Effector memory CD4-positive, alpha-beta T cell (primary cell): ENCODE results near the gene FOXP1.

Source experiments
- DNase-seq, 3 donors: peaks; one replicate each; pipeline ENCODE4 v3.0.0-alpha.2; 2020
- H3K27ac ChIP-seq: 2 replicates; pipeline ENCODE4 v1.7.0; 2013; ENCODE audit warnings: mild to moderate bottlenecking, low read length, moderate library complexity; ENCODE audit not compliant: insufficient read depth, poor library complexity, severe bottlenecking
- H3K27me3 ChIP-seq: replicated peaks from 2 replicates; pipeline ENCODE4 v1.7.0; 2013; ENCODE audit warnings: mild to moderate bottlenecking, low read length; ENCODE audit not compliant: insufficient read depth, control insufficient read depth, poor library complexity, severe bottlenecking
- H3K36me3 ChIP-seq: 2 replicates; pipeline ENCODE4 v1.7.0; 2013; ENCODE audit warnings: mild to moderate bottlenecking, low read length, moderate library complexity; ENCODE audit not compliant: control insufficient read depth, insufficient read depth
- H3K4me1 ChIP-seq: 2 replicates; pipeline ENCODE4 v1.7.0; 2013; ENCODE audit warnings: low read length, mild to moderate bottlenecking; ENCODE audit not compliant: control insufficient read depth, insufficient read depth, poor library complexity, severe bottlenecking
- H3K4me3 ChIP-seq: 2 replicates; pipeline ENCODE4 v1.7.0; 2013; ENCODE audit warnings: low read length, low read depth, mild to moderate bottlenecking; ENCODE audit not compliant: insufficient read depth, poor library complexity, severe bottlenecking
- H3K9me3 ChIP-seq: 2 replicates; pipeline ENCODE4 v1.7.0; 2013; ENCODE audit warnings: mild to moderate bottlenecking, low read length, moderate library complexity; ENCODE audit not compliant: control insufficient read depth

FOXP1 gene

DNA sequence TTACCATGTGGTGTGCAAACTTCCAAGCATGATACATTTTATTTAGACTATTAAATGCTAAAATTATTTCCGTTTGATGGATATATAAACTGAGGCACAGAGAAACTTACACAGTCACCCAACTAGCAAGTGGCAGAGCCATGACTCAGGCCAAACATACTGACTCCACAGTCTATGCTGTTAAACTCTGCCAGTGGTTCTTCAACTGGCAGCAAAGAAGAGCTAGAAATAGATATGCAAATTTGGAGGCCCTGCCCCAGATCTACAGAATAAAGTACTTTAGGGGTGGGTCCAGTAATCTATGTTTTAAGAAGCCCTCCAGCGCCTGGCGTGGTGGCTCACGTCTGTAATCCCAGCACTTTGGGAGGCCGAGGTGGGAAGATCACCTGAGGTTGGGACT is 400.0 kb downstream of the FOXP1 start:
- Histone ChIP-seq H3K36me3 (no peaks in the 10 kb centered on the region), H3K27me3 (no peaks in the 10 kb centered on the region)

DNA sequence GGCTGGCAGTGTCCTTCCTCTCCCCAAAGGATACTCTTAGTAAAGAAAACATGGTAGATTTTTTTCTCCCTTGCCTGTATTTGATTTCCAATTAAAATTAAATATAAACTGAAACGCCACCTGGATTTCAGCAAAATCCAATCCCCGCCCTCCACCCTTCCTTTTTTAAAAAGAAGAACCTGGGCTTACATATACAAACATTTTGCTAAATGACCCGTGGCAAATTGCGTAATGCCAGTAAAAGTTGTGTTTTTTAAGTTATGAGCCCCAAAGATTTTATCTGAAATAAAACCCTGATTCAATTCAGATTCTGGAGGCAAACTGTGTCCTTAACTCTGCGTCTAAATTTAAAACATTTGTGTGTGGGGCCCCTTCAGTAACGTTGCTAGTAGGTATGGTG is 403.0 kb downstream of the FOXP1 start:
- no peaks in the 10 kb centered on the region for H3K27me3 ChIP-seq
- H3K36me3 ChIP-seq: peaks cover 4% of the 10 kb centered on the region
- no peak for DNase-seq
- H3K4me1 ChIP-seq: no peaks in the 10 kb centered on the region
- H3K27ac ChIP-seq: no peak overlapping the region
- H3K4me3 ChIP-seq: no peak overlapping the region
- H3K9me3 ChIP-seq: no peaks in the 10 kb centered on the region

More for the DNA sequence above, 400.0 kb downstream of the FOXP1 start:
- Histone ChIP-seq H3K4me3 (no peak overlapping the region), H3K4me1 (no peaks in the 10 kb centered on the region), H3K27ac (no peak overlapping the region), H3K9me3 (no peaks in the 10 kb centered on the region)
- no peak for DNase-seq

DNA sequence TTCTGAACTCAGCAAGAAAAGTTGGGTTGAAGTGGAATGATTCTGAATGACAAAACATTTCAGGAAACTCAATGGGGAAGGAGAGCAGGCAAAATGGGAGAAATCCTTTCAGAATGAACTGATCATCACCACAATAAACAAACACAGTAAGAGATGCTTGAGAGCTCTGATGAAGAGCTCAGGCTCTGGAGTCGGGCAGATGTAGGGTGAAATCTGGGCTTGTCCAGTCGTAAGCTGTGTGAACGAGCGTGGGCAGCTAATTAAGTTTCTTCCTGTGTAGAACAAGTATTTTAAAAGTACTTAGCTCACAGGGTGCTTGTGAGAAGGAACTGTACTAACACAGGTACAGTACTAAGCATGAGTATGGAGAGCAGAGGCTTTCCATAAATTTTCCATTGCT is 406.2 kb downstream of the FOXP1 start:
- H3K9me3 ChIP-seq: no peaks in the 10 kb centered on the region
- H3K36me3 ChIP-seq: peaks cover 8% of the 10 kb centered on the region
- no peak overlapping the region for H3K4me3 ChIP-seq
- DNase-seq: no peak
- H3K4me1 ChIP-seq: no peaks in the 10 kb centered on the region
- no peaks in the 10 kb centered on the region for H3K27me3 ChIP-seq
- no peak overlapping the region for H3K27ac ChIP-seq

DNA sequence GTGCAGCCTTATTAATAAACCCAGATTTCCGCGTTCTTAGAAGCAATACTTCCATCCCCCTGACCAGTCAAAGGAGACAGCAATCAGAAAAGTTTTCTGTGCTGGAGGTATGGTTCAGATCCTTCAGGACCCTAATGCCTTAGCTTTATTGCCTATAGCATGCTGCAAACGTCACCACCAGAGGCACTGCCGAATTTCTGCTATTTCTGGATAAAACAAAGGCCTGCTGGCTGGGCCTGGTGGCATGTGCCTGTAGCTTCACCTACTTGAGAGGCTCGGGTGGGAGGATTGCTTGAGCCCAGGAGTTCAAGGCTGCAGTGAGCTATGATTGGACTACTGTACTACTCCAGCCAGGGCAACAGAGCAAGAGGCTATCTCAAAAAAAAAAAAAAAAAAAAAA is 407.2 kb downstream of the FOXP1 start:
- Histone ChIP-seq H3K27ac (no peak overlapping the region), H3K4me3 (no peak overlapping the region)

DNA sequence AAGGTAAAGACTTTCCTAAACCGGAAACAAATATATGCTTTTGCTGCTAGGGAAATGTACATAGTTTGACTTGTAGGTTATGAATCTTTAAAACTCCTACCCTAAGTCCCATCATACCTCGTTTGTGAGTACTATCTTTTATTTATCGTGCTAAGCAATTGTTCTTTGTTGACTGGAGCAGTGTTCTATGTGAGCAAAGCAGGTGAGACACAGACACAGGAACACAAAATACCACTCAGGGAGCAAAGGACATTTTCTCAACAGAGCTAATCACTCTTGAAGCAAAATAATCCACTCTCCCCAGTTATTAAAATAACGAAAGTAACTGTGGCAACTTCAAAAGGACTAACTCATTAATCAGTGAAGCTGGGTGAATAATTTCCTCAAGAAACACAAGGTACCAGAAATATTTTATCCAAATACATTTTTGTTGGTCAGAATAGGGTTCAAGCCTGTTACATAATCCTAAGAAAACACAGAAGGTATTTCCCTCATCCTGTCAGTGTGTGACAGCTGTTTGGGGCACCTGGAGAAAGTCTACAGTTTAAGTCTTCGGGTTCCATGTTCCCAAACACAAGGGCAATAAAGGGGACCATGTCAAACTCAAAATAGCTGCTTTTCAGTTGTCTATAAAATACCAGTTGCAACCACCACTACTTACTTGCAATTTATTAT is 407.7 kb downstream of the FOXP1 start:
- H3K27ac ChIP-seq: no peak overlapping the region
- no peak overlapping the region for H3K4me3 ChIP-seq
- peaks cover 8% of the 10 kb centered on the region for H3K36me3 ChIP-seq
- H3K9me3 ChIP-seq: no peaks in the 10 kb centered on the region
- DNase-seq: no peak
- no peaks in the 10 kb centered on the region for H3K4me1 ChIP-seq
- H3K27me3 ChIP-seq: no peaks in the 10 kb centered on the region

More for the DNA sequence above, 407.2 kb downstream of the FOXP1 start:
- H3K9me3 ChIP-seq: no peaks in the 10 kb centered on the region
- no peaks in the 10 kb centered on the region for H3K27me3 ChIP-seq
- DNase-seq: no peak
- peaks cover 8% of the 10 kb centered on the region for H3K36me3 ChIP-seq
- H3K4me1 ChIP-seq: no peaks in the 10 kb centered on the region

DNA sequence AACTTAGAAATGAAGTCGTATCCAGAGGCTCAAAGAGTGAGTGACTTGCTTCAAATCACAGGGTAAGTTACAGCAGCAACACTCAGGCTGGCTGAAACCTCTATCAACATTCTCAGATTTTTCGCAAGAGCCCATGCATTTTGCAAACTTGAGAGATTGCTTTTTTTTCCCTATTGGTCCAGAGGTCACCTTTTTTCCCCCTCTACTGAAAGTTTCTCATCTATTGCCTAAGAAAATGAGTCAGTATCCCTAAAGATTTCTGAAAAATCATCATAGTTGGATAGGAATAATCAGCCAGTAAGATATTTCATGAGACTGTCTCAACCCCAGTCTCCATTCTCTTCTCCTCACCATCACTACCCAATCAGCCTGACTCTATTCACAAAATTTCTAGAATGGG is 410.6 kb downstream of the FOXP1 start:
- H3K27me3 ChIP-seq: no peaks in the 10 kb centered on the region
- H3K9me3 ChIP-seq: no peaks in the 10 kb centered on the region
- no peaks in the 10 kb centered on the region for H3K4me1 ChIP-seq
- no peak overlapping the region for H3K4me3 ChIP-seq
- no peak for DNase-seq
- H3K36me3 ChIP-seq: peaks cover 8% of the 10 kb centered on the region
- H3K27ac ChIP-seq: no peak overlapping the region

DNA sequence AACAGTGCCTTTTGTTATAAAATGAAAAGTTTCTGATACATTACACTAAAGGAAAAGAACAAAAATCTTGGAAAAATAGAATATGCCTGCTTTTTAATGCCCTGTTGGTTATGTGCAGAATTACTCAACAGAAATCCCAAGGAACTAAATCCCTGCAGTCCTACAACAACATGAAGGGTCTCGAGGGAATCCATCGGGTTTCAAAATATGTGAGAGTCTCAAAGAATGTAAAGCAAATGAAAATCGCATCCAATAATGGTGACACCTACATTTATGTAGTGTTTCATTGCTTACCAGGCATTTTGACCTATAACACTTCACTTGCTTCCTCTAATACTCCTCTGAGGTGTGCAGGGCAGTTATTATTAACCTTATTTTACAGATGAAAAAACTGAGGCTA is 411.3 kb downstream of the FOXP1 start:
- no peak overlapping the region for H3K27ac ChIP-seq

DNA sequence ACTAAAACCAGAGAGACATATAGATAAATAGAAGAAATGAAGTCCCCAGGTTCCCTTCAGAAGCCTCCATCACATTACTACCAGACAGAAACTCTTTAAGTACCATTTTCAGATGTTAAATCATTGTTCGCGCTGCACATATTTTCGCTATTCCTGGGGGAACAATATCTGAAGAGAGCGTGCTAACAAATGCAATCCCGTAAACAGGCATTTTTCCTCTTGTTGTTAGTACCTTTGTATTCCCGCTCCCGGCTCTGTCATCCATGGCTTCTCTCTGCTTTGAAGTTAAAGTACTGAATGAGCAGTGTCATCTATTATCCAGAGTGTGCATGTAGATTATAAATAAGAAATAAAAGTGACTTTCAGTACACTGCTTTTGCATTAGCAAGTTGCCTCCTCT is 412.3 kb downstream of the FOXP1 start:
- H3K27ac ChIP-seq: no peak overlapping the region
- H3K36me3 ChIP-seq: peaks cover 15% of the 10 kb centered on the region
- no peaks in the 10 kb centered on the region for H3K9me3 ChIP-seq
- no peaks in the 10 kb centered on the region for H3K27me3 ChIP-seq
- no peak for DNase-seq
- H3K4me3 ChIP-seq: no peak overlapping the region
- no peaks in the 10 kb centered on the region for H3K4me1 ChIP-seq

More for the DNA sequence above, 411.3 kb downstream of the FOXP1 start:
- H3K9me3 ChIP-seq: no peaks in the 10 kb centered on the region
- no peaks in the 10 kb centered on the region for H3K27me3 ChIP-seq
- no peaks in the 10 kb centered on the region for H3K4me1 ChIP-seq
- DNase-seq: no peak
- no peak overlapping the region for H3K4me3 ChIP-seq
- peaks cover 6% of the 10 kb centered on the region for H3K36me3 ChIP-seq

DNA sequence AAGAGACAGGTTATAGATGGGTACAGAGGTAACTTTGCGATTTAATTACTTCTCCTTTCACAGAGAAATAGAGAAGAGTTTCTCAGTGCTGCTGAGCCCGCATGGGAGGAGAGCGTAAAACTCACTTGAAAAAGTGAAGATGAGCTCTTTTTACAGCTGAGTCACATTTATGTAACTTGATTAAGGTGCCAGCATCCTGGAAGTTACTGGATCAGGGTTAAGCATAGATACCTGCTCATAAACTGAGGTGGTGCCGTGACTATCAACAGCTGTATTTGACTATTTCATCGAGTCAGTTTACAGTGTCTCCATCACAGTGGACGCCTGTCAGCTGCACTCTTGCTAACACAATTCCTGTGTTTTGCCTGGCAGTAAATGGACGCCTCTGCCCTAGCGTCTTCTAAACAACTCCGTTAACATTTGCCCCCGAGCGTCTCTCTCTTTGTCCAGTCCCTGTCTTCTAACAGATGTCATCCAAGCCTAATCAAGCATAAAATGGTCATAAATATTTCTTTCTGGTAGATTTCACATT is 414.6 kb downstream of the FOXP1 start:
- H3K27ac ChIP-seq: no peak overlapping the region
- H3K4me3 ChIP-seq: no peak overlapping the region
- H3K4me1 ChIP-seq: no peaks in the 10 kb centered on the region

DNA sequence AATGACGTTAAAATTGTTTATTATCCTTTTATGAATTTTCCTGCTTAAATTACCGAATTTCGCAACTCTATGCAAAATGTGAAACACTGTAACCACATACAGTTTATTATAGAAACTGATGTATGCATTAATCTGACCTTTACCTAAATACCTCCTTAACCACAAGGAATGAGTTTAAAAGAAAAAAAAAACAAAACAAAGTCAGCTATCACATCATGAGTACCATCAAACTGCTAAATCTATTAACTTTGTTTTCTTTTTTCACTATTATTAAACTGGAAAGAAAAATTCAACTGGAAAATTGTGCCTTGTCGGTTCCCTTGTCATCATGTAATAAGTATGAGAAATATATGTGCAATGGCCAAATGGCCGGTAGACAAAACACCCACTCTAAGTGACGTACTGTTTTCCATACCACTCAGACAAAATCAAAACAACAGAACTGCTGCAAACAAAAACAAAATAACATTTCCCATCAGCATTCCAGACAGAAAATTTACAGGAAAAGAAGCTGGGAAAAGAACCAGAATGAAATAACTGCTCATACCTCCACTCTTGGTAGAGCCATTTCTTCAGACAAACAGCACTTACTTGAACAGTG is 415.3 kb downstream of the FOXP1 start:
- H3K27ac ChIP-seq: no peak overlapping the region
- DNase-seq: no peak

More for the DNA sequence above, 414.6 kb downstream of the FOXP1 start:
- DNase-seq: no peak
- H3K27me3 ChIP-seq: no peaks in the 10 kb centered on the region
- peaks cover 9% of the 10 kb centered on the region for H3K36me3 ChIP-seq
- H3K9me3 ChIP-seq: no peaks in the 10 kb centered on the region

More for the DNA sequence above, 415.3 kb downstream of the FOXP1 start:
- no peaks in the 10 kb centered on the region for H3K9me3 ChIP-seq
- no peak overlapping the region for H3K4me3 ChIP-seq
- no peaks in the 10 kb centered on the region for H3K4me1 ChIP-seq
- peaks cover 9% of the 10 kb centered on the region for H3K36me3 ChIP-seq
- H3K27me3 ChIP-seq: no peaks in the 10 kb centered on the region
